GM21447 (cell line): ENCODE data around the gene PLCL1.

Source experiments
- ATAC-seq: cut with Tn5 transposase; IDR thresholded peaks from one replicate; pipeline ENCODE4 v1.9.1; 2021; ENCODE audit not compliant: unreplicated experiment

PLCL1 gene

GRCh38 chr2:198102120-198102519 is 297.7 kb downstream of the PLCL1 start:
- ATAC-seq: no peak

- no peak for ATAC-seq
These were observed 298.5 kb downstream of the PLCL1 start for GRCh38 chr2:198102856-198103255.

GRCh38 chr2:198106621-198107385 is 302.4 kb downstream of the PLCL1 start:
- no peak for ATAC-seq

- no peak for ATAC-seq
These were observed 308.9 kb downstream of the PLCL1 start for GRCh38 chr2:198113316-198113715.

- ATAC-seq: no peak
These were observed 309.7 kb downstream of the PLCL1 start for GRCh38 chr2:198114064-198114463.

- no peak for ATAC-seq
These were observed 310.8 kb downstream of the PLCL1 start for GRCh38 chr2:198115201-198115600.

- ATAC-seq: no peak
These were observed 312.4 kb downstream of the PLCL1 start for GRCh38 chr2:198116756-198117155.

GRCh38 chr2:198117406-198118041 is 313.1 kb downstream of the PLCL1 start:
- ATAC-seq: no peak

- ATAC-seq: peak; percentile 74
These were observed 323.2 kb downstream of the PLCL1 start for GRCh38 chr2:198127627-198128026.

GRCh38 chr2:198129609-198130008 is 325.2 kb downstream of the PLCL1 start:
- no peak for ATAC-seq

GRCh38 chr2:198134293-198134955 is 330.0 kb downstream of the PLCL1 start:
- ATAC-seq: no peak

- ATAC-seq: no peak
These were observed 331.1 kb downstream of the PLCL1 start for GRCh38 chr2:198135481-198135934.

GRCh38 chr2:198136142-198136541 is 331.7 kb downstream of the PLCL1 start:
- ATAC-seq: no peak

GRCh38 chr2:198137733-198138132 is 333.3 kb downstream of the PLCL1 start:
- no peak for ATAC-seq

- no peak for ATAC-seq
These were observed 337.3 kb downstream of the PLCL1 start for GRCh38 chr2:198141726-198142125.

GRCh38 chr2:198143156-198143555 is 338.8 kb downstream of the PLCL1 start:
- ATAC-seq: no peak

- ATAC-seq: no peak
These were observed 339.4 kb downstream of the PLCL1 start for GRCh38 chr2:198143793-198144192.

- no peak for ATAC-seq
These were observed 340.3 kb downstream of the PLCL1 start for GRCh38 chr2:198144660-198145059.

GRCh38 chr2:198146346-198146940 is 342.1 kb downstream of the PLCL1 start:
- no peak for ATAC-seq

GRCh38 chr2:198157314-198157713 is 352.9 kb downstream of the PLCL1 start:
- ATAC-seq: no peak

GRCh38 chr2:198161151-198161550 is 356.8 kb downstream of the PLCL1 start:
- ATAC-seq: no peak

GRCh38 chr2:198162276-198162675 is 357.9 kb downstream of the PLCL1 start:
- no peak for ATAC-seq
